ENCODE results near the gene ATXN1. TPM values are rescaled to one million over a fixed set of nuclear protein-coding genes. Genes with fewer than 3 reads are reported as not detected.

The ATXN1 gene
- total and polyA plus RNA-seq, 2 experiments from 2014 or later = 4.8 to 9.1 TPM

- H3K27ac ChIP-seq (ENCODE audit: low read depth) = no peak overlapping the region
- no peaks in the 10 kb centered on the region for H3K79me2 ChIP-seq (replicated peaks; ENCODE audit: insufficient read depth)
- no peaks in the 10 kb centered on the region for H3F3A ChIP-seq (replicated peaks; ENCODE audit: low read depth)
- Mint-ChIP-seq H3K27ac (no peak overlapping the region), H3K36me3 (ENCODE audit: low read depth) (no peaks in the 10 kb centered on the region), H3K9me3 (no peaks in the 10 kb centered on the region), H3K4me1 (peaks cover 24% of the 10 kb centered on the region; the same call in 2 of the 3 replicates), H3K27me3 (ENCODE audit: insufficient read depth, low read depth, poor library complexity) (peaks cover 2% of the 10 kb centered on the region), H3K4me3 (no peak overlapping the region)
- no peaks in the 10 kb centered on the region for H3K27me3 ChIP-seq (ENCODE audit: insufficient read depth)
- no peak overlapping the region for H2AFZ ChIP-seq
- no peaks in the 10 kb centered on the region for H3K9me2 ChIP-seq (ENCODE audit: insufficient read depth)
- TF ChIP-seq REST (IDR thresholded peaks at IDR 0.05; ENCODE audit: unreplicated experiment) (no peak), ZNF114 (CRISPR knock-in tag; IDR thresholded peaks at IDR 0.05) (no peak), ZNF331 (CRISPR knock-in tag; IDR thresholded peaks at IDR 0.05; ENCODE audit: low read depth) (no peak), CREB1 (CRISPR knock-in tag; IDR thresholded peaks at IDR 0.05; ENCODE audit: low read depth) (no peak), ETS1 (IDR thresholded peaks at IDR 0.05) (no peak), EZH2 (IDR thresholded peaks at IDR 0.05; ENCODE audit: low read depth, unreplicated experiment) (no peak), CTCF (conservative IDR thresholded peaks at IDR 0.05; ENCODE audit: low read depth in 2 of 2) (no peak)
- DNase-seq (ENCODE audit: low spot score) = no peak
- no peak overlapping the region for H3K4me3 ChIP-seq
- no peak for ATAC-seq
- H4K20me1 ChIP-seq (replicated peaks; ENCODE audit: insufficient read depth) = no peaks in the 10 kb centered on the region; the same call in 1 of the 2 replicates
- H3K4me1 ChIP-seq (ENCODE audit: insufficient read depth) = 0 out of 2 replicates have a peak, but pooled peaks cover 8% of the 10 kb centered on the region
- no peak overlapping the region for H3K4me2 ChIP-seq
- no peaks in the 10 kb centered on the region for H3K36me3 ChIP-seq (ENCODE audit: insufficient read depth)
Measured at GRCh38 chr6:16746812-16747211, 14.4 kb downstream of the ATXN1 start.

GRCh38 chr6:16746401-16746800 is 14.9 kb downstream of the ATXN1 start:
- H3K36me3 ChIP-seq (ENCODE audit: insufficient read depth) = no peaks in the 10 kb centered on the region
- Mint-ChIP-seq H3K4me1 (peaks cover 24% of the 10 kb centered on the region; the same call in 2 of the 3 replicates), H3K36me3 (ENCODE audit: low read depth) (no peaks in the 10 kb centered on the region), H3K9me3 (no peaks in the 10 kb centered on the region), H3K27me3 (ENCODE audit: insufficient read depth, low read depth, poor library complexity) (peaks cover 2% of the 10 kb centered on the region), H3K4me3 (no peak overlapping the region), H3K27ac (no peak overlapping the region)
- DNase-seq (ENCODE audit: low spot score) = no peak
- H3K79me2 ChIP-seq (replicated peaks; ENCODE audit: insufficient read depth) = no peaks in the 10 kb centered on the region
- no peak overlapping the region for H2AFZ ChIP-seq
- no peak overlapping the region for H3K4me3 ChIP-seq
- H3K9me2 ChIP-seq (ENCODE audit: insufficient read depth) = no peaks in the 10 kb centered on the region
- no peaks in the 10 kb centered on the region; the same call in 1 of the 2 replicates for H4K20me1 ChIP-seq (replicated peaks; ENCODE audit: insufficient read depth)
- 0 out of 2 replicates have a peak, but pooled peaks cover 8% of the 10 kb centered on the region for H3K4me1 ChIP-seq (ENCODE audit: insufficient read depth)
- ATAC-seq = no peak
- no peaks in the 10 kb centered on the region for H3F3A ChIP-seq (replicated peaks; ENCODE audit: low read depth)
- no peak overlapping the region for H3K27ac ChIP-seq (ENCODE audit: low read depth)
- no peaks in the 10 kb centered on the region for H3K27me3 ChIP-seq (ENCODE audit: insufficient read depth)
- H3K4me2 ChIP-seq = no peak overlapping the region
- no peak for TF ChIP-seq ZNF331 (CRISPR knock-in tag; IDR thresholded peaks at IDR 0.05; ENCODE audit: low read depth)
- no peak for TF ChIP-seq REST (IDR thresholded peaks at IDR 0.05; ENCODE audit: unreplicated experiment)
- TF ChIP-seq JUNB (IDR thresholded peaks at IDR 0.05; ENCODE audit: unreplicated experiment) = no peak
- TF ChIP-seq STAT1 (IDR thresholded peaks at IDR 0.05; ENCODE audit: unreplicated experiment) = no peak

Measured in GM23338 (cell line).